Mammary epithelial cell (primary cell): Measurements from ENCODE around the gene MAP3K6.

Source experiments
- CTCF ChIP-seq, 2 donors: IDR thresholded peaks in 1 of 2; conservative IDR thresholded peaks in 1 of 2; 2 replicates each; pipeline ENCODE4 v1.5.1; 2011 to 2012; ENCODE audit warnings: inconsistent platforms in 2 of 2, low read length in 2 of 2, mild to moderate bottlenecking in 2 of 2, control low read depth in 1 of 2, low read depth in 1 of 2; ENCODE audit not compliant: insufficient read depth in 1 of 2; ENCODE audit errors: extremely low read depth in 1 of 2
- EZH2 ChIP-seq: IDR thresholded peaks from 2 replicates; pipeline ENCODE4 v1.6.1; 2012; ENCODE audit warnings: low read length, inconsistent platforms, borderline replicate concordance

- TF ChIP-seq CTCF (conservative IDR thresholded peaks at IDR 0.05 in 1 of 2, IDR thresholded peaks at IDR 0.05 in 1 of 2; ENCODE audit: extremely low read depth in 1 of 2, insufficient read depth in 1 of 2, low read depth in 1 of 2, low read length in 2 of 2) = no peak
- no peak for TF ChIP-seq EZH2
Observed at GRCh38 chr1:27307874-27308598, 58.7 kb downstream of the MAP3K6 start.
